ENCODE measurements around the gene EFHC1.

DNA sequence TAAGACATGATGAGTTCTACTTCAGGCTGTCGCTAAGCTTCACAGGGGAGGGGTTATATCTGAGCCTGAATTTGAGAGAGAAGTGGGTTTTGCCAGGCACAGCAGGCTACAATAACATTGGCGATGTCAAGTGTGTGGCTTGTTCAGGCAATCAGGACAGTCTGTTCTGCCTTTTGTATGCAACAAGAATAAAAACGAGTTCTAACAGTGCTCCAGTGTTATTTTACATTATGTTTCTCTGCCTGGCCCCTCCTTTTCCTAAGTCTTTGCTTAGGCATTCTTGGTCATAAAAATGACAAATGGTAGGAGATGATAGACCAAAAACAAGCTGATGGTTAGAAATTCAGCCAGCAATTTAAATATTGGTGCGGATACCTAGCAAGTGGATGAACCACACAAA is 31.4 kb upstream of the EFHC1 start:
- TF ChIP-seq POLR2A (IDR thresholded peaks at IDR 0.05) (no peak), CTCF (IDR thresholded peaks at IDR 0.05) (no peak)
